ENCODE data around the gene HOXA13.

GRCh38 chr7:27172315-27172774 is 27.5 kb downstream of the HOXA13 start:
- TF ChIP-seq CTCF (IDR thresholded peaks at IDR 0.05) (no peak), POLR2A (IDR thresholded peaks at IDR 0.05) (no peak)

All from tibial nerve (tissue), 3 donors.